Caki2 (cell line): ENCODE data around the gene CFAP157. TPM values are rescaled to one million over a fixed set of nuclear protein-coding genes. Genes with fewer than 3 reads are reported as not detected.
"Not testable (repeated sequence)": the region's sequence is repeated elsewhere in the genome, so short reads cannot be mapped to it uniquely, and the experiment has no call there.

ENCODE experiments used
- DNase-seq: peaks from one replicate; pipeline ENCODE4 v3.0.0-alpha.2; 2015; ENCODE audit warnings: low read depth
- in situ Hi-C: cut with HindIII; loops from 2 replicates; pipeline ENCODE4 v1.10.0; 2016; ENCODE audit warnings: low sequenced_read_pairs, low pct_unique_long_range_greater_than_20kb, mixed read lengths
- total RNA-seq: library from RNA; depleted of rRNA; stranded (reverse); fragments of >200 nt; shearing (Covaris generic); gene quantifications from 2 replicates; pipeline ENCODE4 v1.2.3, GENCODE V29; 2014; ENCODE audit warnings: low replicate concordance

The CFAP157 gene
- total RNA-seq, 1 experiment from 2014 or later: not detected

DNA sequence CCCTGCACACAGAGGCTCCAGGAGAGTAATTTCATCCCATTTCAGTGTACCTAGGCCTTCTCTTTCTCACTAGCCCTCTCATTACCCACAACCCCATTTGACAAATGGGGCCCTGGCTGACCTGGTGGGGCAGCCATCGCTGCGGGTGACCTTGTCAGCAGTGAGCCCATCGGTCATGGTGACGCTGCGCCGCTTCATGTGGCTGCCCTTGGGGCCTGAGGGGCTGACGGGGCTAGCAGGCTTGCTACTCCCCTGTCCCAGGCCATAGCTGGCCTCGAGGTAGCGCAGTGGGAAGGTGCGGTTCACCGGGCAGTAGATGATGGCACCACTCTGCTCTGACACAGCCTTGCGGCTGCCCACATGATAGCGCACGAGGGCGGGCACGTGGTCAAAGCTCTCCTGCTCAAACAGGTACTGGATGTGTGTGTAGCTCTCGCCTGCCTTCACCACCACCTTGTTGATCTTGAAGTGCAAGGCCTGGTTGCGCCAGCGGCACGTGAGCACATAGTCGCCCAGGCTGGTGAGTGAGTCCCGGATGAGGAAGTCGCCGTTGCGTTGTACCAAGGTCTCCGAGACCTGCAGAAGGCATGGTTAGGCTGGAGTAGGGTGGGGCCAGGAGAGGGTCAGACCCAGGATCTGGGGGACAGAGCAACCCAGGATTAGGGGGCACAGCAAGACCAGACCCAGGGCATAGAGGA, 42.5 kb downstream of the CFAP157 start:
- in situ Hi-C loops: no loop called here

DNA sequence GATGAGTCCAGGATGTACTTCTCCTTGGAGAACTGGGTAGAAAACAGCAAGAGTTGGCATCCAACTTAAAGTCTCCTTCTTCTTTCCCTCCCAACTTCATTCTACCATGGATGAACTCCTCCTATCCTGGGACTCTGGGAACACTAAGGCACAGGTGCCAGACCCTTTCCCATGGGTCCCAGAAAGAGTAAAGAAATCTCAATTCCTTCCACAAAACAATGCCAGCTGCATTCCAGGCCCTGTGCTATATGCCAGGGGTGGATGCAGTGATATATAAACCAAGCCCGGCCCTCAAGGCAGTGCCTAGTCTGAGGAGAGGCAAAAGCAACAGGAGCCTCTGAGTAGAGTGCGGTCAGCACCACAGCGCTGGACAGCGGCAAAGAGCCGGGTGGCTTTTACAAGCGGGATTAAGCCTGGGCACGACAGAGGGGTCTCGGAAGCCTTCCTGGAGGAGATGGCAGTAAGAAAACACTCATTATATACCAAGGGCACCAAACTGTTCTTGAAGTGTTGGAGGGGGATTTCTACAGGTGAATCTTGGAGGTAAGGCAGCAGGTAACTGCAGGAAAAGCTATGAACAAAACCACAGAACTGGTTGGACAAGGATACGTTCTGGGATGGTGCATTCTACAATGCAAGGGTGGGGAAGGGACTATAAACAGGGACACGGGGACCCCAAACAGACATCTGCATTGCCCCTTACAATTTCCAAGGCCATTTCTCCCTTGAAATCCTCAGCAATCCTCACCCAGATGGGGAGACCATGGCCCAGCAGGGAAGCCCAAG, 44.7 kb downstream of the CFAP157 start:
- DNase-seq: peak; percentile 31
- in situ Hi-C loops: no loop called here

More for the DNA sequence above, 42.5 kb downstream of the CFAP157 start:
- no peak for DNase-seq

DNA sequence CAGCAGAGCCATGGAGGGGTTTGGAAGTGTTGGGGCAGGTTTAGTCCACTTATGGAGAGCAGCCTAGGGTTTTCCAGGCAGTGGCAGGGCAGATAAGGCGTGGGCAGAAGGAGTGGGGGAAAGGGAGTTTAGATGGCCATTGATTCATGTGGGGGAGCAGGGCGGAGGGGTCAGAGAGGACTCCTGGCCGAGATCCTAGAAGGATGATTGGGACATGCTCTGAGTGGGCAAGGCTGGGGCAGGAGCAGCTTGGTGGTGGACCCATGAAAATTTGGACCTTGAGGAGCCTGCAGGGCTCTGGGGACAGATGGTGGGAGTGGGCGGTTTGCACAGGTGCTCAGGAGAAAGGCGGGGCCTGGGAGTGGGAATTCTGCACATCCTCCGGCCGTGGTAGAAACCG, 46.4 kb downstream of the CFAP157 start:
- in situ Hi-C loops: no loop called here
- DNase-seq: no peak

DNA sequence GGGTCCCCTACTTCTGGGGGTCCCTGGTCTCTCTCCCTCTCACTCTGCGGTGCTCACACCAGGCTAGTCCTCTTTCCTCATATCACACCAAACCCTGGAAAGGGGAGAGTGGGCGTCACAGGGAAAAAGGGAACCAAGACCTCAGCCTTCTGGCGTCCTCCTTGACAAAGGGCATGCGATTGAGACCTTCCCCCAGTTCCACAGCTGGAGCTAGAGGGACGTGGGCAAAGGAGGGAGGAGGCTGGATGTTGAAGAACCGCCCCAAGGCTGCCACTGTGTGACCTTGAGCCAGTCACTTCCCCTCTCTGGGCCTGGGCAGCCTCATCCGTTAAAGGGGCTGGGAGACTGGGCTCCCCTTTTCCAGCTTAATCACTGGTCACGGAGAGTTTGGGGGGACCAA, 46.8 kb downstream of the CFAP157 start:
- no peak for DNase-seq
- in situ Hi-C loops: no loop called here

DNA sequence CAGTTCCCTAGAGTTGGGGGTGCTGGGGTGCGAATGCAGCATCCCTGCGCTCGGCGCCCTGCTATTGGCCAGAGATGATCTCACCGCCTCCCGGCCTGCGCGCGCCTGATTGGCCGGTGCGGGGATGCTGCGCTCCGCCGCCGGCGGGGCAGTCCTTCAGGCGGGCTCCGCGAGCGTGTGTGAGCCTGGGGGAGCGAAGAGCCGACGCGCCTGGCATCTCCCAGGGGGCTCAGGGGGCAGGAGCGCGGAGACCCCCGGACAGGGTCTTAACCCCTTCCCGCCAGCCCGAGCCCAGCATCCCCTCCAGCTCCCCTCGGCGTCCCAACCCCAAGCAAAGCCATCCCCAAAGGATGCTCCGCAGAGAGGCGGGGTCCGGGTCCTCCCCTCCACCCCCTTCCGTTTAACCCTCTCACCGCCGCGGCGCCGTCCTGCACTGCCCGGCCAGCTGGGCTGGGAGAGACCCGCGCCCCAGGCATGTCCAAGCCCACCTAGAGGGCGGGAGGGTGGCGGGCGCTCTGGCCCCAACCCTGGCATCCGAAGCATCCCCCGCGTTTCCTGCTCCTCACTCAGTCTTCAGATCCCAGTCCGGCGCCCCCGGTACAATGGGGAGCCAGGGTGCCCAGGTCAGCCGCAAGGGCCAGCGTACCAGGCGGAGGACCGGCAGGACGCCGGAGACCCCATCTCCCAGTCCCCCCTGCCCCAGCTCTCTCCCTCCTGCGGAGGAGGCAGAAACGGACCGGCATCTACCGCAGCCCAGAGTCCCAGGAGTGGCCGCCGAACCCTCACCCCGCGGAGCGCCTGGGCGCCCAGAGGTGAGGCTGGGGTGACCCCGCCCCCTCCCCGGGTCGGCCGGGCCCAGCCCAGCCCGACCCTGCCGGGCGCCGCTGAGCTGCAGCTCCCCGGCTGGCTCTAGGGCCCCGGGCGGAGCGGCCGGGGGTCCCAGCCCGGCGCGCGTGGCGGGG, 47.6 kb downstream of the CFAP157 start:
- DNase-seq: no peak
- in situ Hi-C loops: no loop called here

DNA sequence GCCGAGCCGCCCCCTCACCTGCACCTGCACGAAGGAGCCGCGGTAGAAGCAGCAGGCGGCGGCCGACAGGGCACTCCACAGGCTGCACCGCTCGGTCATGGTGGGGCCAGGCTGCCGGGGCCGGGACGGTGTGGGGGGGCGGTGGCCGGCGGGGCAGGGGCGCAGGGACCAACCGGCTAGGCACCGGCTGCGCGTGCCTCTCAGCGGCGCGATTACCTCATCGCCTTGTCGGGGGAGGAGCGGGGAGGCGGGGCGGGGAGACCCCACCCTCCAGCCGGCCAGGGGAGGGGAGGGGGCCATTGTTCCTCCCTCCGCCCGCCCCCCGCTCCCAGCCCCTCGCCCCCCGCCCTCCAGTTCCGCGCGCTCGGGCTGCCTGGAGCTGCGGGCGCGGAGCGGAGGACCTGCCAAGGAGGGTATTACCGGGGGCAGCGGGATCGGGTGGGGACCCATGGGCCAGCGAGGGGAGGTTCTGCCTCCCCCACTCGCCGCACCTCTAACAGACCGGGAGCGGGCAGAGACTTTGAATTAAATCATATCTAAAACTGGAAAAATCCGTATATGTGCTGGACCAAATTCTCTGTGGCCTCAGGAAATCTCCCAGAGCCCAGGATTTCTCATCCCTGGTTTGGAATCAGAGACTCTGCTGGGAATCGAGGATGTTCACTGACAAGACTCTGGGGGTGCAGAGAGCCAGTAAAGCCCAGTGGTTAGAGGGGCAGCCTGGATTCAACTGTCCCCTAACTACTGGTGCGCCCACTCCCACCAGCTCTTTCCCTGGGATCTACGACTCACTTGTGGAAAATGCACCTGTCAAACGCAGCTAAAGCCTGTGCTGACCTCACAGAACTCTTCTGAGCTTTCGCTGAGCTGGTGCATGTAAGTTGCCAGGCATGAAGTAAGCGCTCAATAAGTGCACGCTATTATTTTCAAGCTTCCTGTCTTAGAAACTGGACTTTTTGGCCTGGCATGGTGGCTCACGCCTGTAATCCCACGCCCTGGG, 48.6 kb downstream of the CFAP157 start:
- in situ Hi-C loops: no loop called here

DNA sequence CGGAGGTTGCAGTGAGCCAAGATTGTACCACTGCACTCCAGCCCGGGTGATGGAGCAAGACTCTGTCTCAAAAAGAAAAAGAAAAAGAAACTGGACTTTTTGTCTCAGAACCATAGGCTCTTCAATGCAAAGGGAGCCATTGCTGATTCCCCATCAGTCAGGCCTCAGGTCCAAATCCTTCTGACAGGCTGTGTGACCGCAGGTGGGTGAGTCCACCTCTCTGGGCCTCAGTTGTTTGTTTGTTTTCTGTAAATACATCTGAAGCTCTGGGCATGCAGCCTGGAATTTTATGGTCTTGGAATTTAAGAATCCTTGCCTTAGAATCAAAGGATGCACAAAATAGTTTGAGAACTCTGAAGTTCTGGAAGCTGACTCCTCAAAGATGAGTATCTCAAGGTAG, 49.4 kb downstream of the CFAP157 start:
- DNase-seq: no peak
- in situ Hi-C loops: no loop called here

More for the DNA sequence above, 48.6 kb downstream of the CFAP157 start:
- DNase-seq: no peak

DNA sequence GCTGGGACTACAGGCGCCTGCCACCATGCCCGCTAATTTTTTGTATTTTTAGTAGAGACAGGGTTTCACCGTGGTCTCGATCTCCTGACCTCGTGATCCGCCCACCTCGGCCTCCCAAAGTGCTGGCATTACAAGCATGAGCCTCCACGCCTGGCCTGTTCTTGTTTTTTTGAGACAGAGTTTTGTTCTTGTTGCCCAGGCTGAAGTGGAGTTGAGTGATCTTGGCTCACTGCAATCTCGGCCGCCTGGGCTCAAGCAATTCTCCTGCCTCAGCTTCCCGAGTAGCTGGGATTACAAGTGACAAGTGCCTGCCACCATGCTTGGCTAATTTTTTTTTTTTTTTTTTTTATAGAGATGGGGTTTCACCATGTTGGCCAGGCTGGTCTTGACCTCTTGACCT, 50.0 kb downstream of the CFAP157 start:
- DNase-seq, in situ Hi-C loops: not testable (repeated sequence)

DNA sequence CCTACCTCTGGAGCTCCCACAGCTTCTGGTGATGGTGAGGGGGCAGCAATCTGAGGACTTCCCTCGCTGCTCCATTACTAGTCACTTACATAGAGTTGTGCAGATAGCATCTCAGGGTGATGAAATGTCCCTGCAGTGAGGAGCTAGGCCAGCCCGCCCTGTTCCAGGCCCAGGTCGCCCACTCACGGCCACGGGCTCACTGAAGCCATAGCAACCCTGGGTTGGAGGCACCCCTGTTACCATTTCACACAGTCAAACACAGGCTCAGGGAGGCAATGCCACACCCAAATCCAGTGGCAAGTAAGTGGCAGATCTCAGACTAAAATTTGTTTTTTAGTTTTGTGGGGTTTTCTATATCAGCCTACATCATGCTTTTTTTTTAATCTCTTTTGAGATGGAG, 52.1 kb downstream of the CFAP157 start:
- in situ Hi-C loops: no loop called here

DNA sequence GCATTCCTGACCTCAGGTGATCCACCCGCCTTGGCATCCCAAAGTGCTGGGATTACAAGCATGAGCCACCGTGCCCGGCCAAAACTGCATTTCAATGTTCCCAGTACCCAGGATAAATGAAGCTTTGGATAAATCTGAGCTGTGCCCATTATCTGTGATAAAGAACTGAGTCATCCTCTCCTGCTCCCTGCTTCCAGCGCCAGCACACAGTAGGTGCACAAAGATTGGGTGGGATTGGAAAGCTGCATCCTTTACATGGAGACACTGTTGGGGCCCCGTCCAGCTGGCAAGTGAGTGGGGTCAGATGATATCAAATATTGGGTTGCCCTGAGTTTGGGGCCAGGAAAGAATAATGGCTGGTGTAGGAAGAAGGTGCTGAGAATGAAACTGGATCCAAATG, 54.3 kb downstream of the CFAP157 start:
- in situ Hi-C loops: no loop called here
- DNase-seq: no peak

More for the DNA sequence above, 52.1 kb downstream of the CFAP157 start:
- DNase-seq: no peak

DNA sequence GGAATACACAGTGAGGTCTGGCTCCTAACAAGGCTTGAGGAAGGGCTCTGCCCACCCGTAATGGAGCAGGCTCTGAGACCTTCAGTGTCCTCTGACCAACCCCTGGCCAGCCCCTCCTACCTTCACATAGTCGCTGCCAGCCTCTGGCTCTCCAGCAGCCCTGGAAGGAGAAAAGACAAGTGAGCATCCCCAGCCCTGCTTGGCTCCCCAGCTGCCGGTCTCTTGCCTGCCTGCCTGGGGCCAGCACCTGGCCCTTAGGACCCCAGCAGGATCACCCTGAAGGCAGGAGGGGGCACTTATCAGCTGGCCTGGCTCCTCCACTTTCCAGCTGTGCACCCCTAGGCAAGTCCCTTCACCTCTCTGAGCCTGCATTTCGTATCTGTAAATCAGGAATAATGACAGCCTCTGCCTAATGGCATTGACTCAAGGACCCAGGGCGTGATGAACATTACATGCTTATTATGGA, 54.7 kb downstream of the CFAP157 start:
- in situ Hi-C loops: no loop called here
- DNase-seq: no peak

DNA sequence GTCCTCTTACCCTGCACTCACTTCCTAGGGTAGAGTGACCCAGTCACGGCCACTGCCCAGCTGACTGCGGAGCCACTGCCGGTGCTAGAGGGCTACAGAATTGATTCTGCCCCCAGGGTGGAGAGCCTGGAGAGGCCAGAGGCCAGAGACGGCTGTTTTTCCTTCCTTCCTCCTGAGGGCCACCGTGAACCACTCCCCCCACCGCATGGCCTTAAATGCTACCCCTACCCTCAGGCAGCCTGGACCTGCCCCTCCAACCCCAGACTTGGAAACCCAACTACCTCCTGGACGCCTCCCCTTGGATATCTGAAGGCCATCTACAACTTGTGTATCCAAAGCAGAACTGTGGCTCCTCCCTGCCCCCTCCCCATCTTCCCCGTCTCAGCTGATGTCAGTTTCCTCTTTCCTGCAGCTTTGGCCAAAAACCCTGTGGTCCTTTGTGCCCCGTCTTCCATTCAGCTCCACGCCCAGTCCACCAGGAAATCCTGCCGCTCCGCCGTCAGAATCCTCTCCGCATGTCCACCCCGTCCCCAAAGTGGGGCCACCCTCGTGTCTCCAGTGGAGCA, 55.4 kb downstream of the CFAP157 start:
- in situ Hi-C loops: no loop called here
- no peak for DNase-seq

DNA sequence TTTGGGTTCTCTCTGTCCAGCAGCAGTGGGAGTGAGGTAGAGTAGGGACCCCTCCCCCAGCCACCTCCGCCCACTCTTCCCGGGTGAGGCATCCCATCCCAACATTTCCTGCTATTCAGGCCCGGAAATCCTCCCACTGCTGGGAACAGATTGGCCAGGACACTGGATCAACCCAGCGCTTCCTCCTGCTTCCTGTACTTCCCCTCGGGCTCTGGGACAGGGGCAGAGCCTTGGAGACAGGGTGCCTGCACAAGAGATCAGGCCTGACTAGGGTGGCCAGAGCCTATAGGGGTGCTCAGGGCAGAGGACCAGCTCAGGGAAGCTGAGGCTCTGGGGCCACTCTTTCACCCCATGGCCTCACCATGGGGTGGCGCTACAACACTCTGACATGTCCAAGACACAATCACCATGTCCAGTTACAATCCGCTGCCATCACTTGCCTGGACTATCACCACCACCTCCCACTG, 57.2 kb downstream of the CFAP157 start:
- DNase-seq: no peak
- in situ Hi-C loops: no loop called here

DNA sequence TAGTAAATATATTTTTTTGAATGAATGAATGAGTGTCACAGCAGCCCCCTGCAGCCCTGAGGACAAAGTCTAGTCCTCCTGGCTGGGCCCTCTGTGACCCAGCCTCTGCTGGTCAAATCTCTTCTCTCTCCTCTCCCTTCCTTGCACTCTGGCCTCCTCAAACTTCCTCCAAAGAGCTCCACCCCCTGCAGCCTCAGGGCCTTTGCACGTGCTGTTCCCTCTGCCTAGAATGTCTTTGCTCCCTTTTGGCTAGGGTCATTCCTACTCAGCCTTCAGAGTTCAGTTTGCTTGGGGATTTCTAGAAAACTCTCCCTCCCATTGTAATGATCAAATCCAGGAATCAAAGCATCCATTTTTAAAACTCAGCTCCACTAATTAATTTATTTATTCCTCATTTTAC, 58.6 kb downstream of the CFAP157 start:
- DNase-seq: no peak
- in situ Hi-C loops: no loop called here
